IPS DF 6.9 (cell line): ENCODE results near the gene ADM5.

Experiments used
- DNase-seq: peaks from one replicate; pipeline ENCODE4 v3.0.0-alpha.2; 2013; ENCODE audit warnings: low read depth, low spot score
- H3K27ac ChIP-seq: one replicate; pipeline ENCODE4 v1.5.1; 2013; ENCODE audit warnings: low read length, control low read depth
- H3K27me3 ChIP-seq: 2 replicates; pipeline ENCODE4 v1.6.1; 2013; ENCODE audit warnings: mild to moderate bottlenecking, low read length; ENCODE audit not compliant: control insufficient read depth, insufficient read depth
- H3K36me3 ChIP-seq: 2 replicates; pipeline ENCODE4 v1.6.1; 2013; ENCODE audit warnings: low read length; ENCODE audit not compliant: control insufficient read depth, insufficient read depth
- H3K4me1 ChIP-seq: 2 replicates; pipeline ENCODE4 v1.6.1; 2013; ENCODE audit warnings: low read length; ENCODE audit not compliant: control insufficient read depth, insufficient read depth
- H3K4me3 ChIP-seq: 2 replicates; pipeline ENCODE4 v1.5.1; 2013; ENCODE audit warnings: mild to moderate bottlenecking, low read length
- H3K9me3 ChIP-seq: 2 replicates; pipeline ENCODE4 v1.6.1; 2013; ENCODE audit warnings: low read length, inconsistent platforms; ENCODE audit not compliant: control insufficient read depth, insufficient read depth
- WGBS: extraction: QIAGEN DNeasy Blood & Tissue Kit; methylation state at CpG from one replicate; pipeline ENCODE4 v1.1.7; 2013; ENCODE audit warnings: mixed read lengths, missing lambda C conversion rate; ENCODE audit not compliant: insufficient read length, insufficient coverage; 5-methylcytosine and 5-hydroxymethylcytosine counted together

Gene ADM5

GRCh38 chr19:49683814-49684250 lies 5.6 kb upstream of the ADM5 start:
- H3K4me1 ChIP-seq: peaks cover 8% of the 10 kb centered on the region
- WGBS: no CpG with 5 or more reads among the region's 18 CpGs
- H3K4me3 ChIP-seq: no peak overlapping the region
- DNase-seq: no peak
- no peaks in the 10 kb centered on the region for H3K27me3 ChIP-seq
- no peaks in the 10 kb centered on the region for H3K9me3 ChIP-seq
- peaks cover 46% of the 10 kb centered on the region for H3K36me3 ChIP-seq
- no peak overlapping the region for H3K27ac ChIP-seq

GRCh38 chr19:49684251-49684982 lies 5.0 kb upstream of the ADM5 start:
- Histone ChIP-seq H3K4me1 (peaks cover 7% of the 10 kb centered on the region), H3K27me3 (no peaks in the 10 kb centered on the region), H3K4me3 (no peak overlapping the region), H3K27ac (no peak overlapping the region), H3K9me3 (no peaks in the 10 kb centered on the region), H3K36me3 (peaks cover 46% of the 10 kb centered on the region)
- DNase-seq: no peak
- WGBS: no CpG with 5 or more reads among the region's 35 CpGs

GRCh38 chr19:49684983-49685553 lies 4.3 kb upstream of the ADM5 start:
- H3K27ac ChIP-seq: no peak overlapping the region
- peaks cover 4% of the 10 kb centered on the region for H3K4me1 ChIP-seq
- WGBS: no CpG with 5 or more reads among the region's 13 CpGs
- no peak overlapping the region for H3K4me3 ChIP-seq
- DNase-seq: no peak
- H3K36me3 ChIP-seq: peaks cover 46% of the 10 kb centered on the region
- no peaks in the 10 kb centered on the region for H3K27me3 ChIP-seq
- no peaks in the 10 kb centered on the region for H3K9me3 ChIP-seq

- Histone ChIP-seq H3K4me1 (peaks cover 3% of the 10 kb centered on the region), H3K9me3 (no peaks in the 10 kb centered on the region), H3K36me3 (peaks cover 46% of the 10 kb centered on the region), H3K4me3 (no peak overlapping the region), H3K27ac (no peak overlapping the region), H3K27me3 (no peaks in the 10 kb centered on the region)
- WGBS: no CpG with 5 or more reads among the region's 23 CpGs
- no peak for DNase-seq
These were observed 3.5 kb upstream of the ADM5 start for GRCh38 chr19:49685845-49686332.

- Histone ChIP-seq H3K27me3 (no peaks in the 10 kb centered on the region), H3K36me3 (peaks cover 43% of the 10 kb centered on the region), H3K4me1 (peaks cover 3% of the 10 kb centered on the region), H3K4me3 (no peak overlapping the region), H3K9me3 (no peaks in the 10 kb centered on the region), H3K27ac (no peak overlapping the region)
- no peak for DNase-seq
- WGBS: no CpG with 5 or more reads among the region's 27 CpGs
These were observed 2.8 kb upstream of the ADM5 start for GRCh38 chr19:49686503-49687088.

- no peak overlapping the region for H3K27ac ChIP-seq
- H3K4me1 ChIP-seq: peaks cover 5% of the 10 kb centered on the region
- H3K36me3 ChIP-seq: peaks cover 38% of the 10 kb centered on the region
- H3K4me3 ChIP-seq: no peak overlapping the region
- no peaks in the 10 kb centered on the region for H3K27me3 ChIP-seq
- no peaks in the 10 kb centered on the region for H3K9me3 ChIP-seq
- no peak for DNase-seq
- WGBS: no CpG with 5 or more reads among the region's 12 CpGs
These were observed 2.2 kb upstream of the ADM5 start for GRCh38 chr19:49687150-49687549.

GRCh38 chr19:49687566-49688316 lies 1.7 kb upstream of the ADM5 start:
- Histone ChIP-seq H3K27me3 (no peaks in the 10 kb centered on the region), H3K9me3 (no peaks in the 10 kb centered on the region), H3K27ac (no peak overlapping the region), H3K4me1 (peaks cover 5% of the 10 kb centered on the region), H3K36me3 (peaks cover 33% of the 10 kb centered on the region), H3K4me3 (no peak overlapping the region)
- no CpG with 5 or more reads among the region's 26 CpGs for WGBS
- no peak for DNase-seq

- DNase-seq: no peak
- Histone ChIP-seq H3K27ac (no peak overlapping the region), H3K9me3 (no peaks in the 10 kb centered on the region), H3K4me3 (no peak overlapping the region), H3K36me3 (peaks cover 35% of the 10 kb centered on the region), H3K27me3 (no peaks in the 10 kb centered on the region), H3K4me1 (peaks cover 5% of the 10 kb centered on the region)
- WGBS: no CpG with 5 or more reads among the region's 12 CpGs
These were observed 762 bp upstream of the ADM5 start for GRCh38 chr19:49688531-49689132.

GRCh38 chr19:49690079-49690655 lies 773 bp downstream of the ADM5 start:
- H3K27ac ChIP-seq: no peak overlapping the region
- H3K4me1 ChIP-seq: peaks cover 5% of the 10 kb centered on the region
- H3K27me3 ChIP-seq: no peaks in the 10 kb centered on the region
- no peak for DNase-seq
- peaks cover 21% of the 10 kb centered on the region for H3K36me3 ChIP-seq
- H3K9me3 ChIP-seq: no peaks in the 10 kb centered on the region
- WGBS: no CpG with 5 or more reads among the region's 39 CpGs
- peak overlapping the region; percentile 54 for H3K4me3 ChIP-seq
